ACC112 (cell line): Measurements from ENCODE around the gene TIGD2.
"Not testable (repeated sequence)": the region's sequence is repeated elsewhere in the genome, so short reads cannot be mapped to it uniquely, and the experiment has no call there.

Source experiments
- H2AFZ ChIP-seq: fragments of 200-600 bp; sonication (generic); one replicate; pipeline ENCODE4 v1.6.0; 2017; ENCODE audit warnings: antibody characterized with exemption, low read length; ENCODE audit not compliant: unreplicated experiment
- H3K27ac ChIP-seq: fragments of 200-600 bp; sonication (generic); 2 replicates; pipeline ENCODE4 v1.5.1; 2014; ENCODE audit warnings: low read depth, mild to moderate bottlenecking, antibody characterized with exemption, low read length, moderate library complexity
- H3K27me3 ChIP-seq: fragments of 200-600 bp; sonication (generic); 2 replicates; pipeline ENCODE4 v1.6.1; 2014; ENCODE audit warnings: mild to moderate bottlenecking, antibody characterized with exemption, low read length, moderate library complexity, mixed read lengths; ENCODE audit not compliant: insufficient read depth
- H3K36me3 ChIP-seq: fragments of 200-600 bp; sonication (generic); 2 replicates; pipeline ENCODE4 v1.6.1; 2016; ENCODE audit warnings: mild to moderate bottlenecking, antibody characterized with exemption, low read length, moderate library complexity, mixed read lengths; ENCODE audit not compliant: insufficient read depth
- H3K4me1 ChIP-seq: fragments of 200-600 bp; sonication (generic); one replicate; pipeline ENCODE4 v1.6.1; 2016; ENCODE audit warnings: low read length, mixed read lengths; ENCODE audit not compliant: insufficient read depth, unreplicated experiment, control insufficient read depth
- H3K4me3 ChIP-seq: fragments of 200-600 bp; sonication (generic); 2 replicates; pipeline ENCODE4 v1.5.1; 2014; ENCODE audit warnings: mild to moderate bottlenecking, low read depth, low read length
- H3K79me2 ChIP-seq: fragments of 200-600 bp; sonication (generic); one replicate; pipeline ENCODE4 v1.6.0; 2016; ENCODE audit warnings: low read length; ENCODE audit not compliant: control insufficient read depth, unreplicated experiment, insufficient read depth

The TIGD2 gene

DNA sequence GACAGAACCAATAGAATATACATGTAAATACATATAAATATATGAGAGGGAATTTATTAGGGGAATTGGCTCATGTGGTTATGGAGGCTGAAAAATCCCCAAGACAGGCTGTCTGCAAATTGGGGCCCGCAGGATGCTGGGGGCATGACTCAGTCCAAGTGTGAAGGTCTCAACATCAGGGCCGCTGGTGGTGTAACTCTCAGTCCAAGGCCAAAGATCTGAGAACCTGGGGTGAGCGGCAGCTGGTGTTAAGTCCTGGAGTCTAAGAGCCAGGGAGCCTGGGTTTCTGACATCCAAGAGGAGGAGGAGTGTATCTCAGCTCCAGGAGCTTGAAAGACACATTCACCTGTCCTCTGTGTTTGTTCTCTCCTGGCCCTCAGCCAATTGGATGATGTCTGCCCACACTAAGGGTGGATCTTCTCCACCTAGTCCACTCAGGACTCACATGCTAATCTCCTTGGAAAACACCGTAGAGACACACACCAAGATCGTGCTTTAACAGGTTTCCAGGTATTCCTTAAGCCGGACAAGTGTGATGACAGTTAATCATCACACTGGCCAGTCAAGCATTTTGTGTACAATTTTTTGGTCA is 28.9 kb downstream of the TIGD2 start:
- H3K27ac ChIP-seq, result no peak overlapping the region
- no peak overlapping the region for H2AFZ ChIP-seq
- H3K4me1 ChIP-seq, result peaks cover 16% of the 10 kb centered on the region
- no peaks in the 10 kb centered on the region for H3K36me3 ChIP-seq
- H3K27me3 ChIP-seq, result no peaks in the 10 kb centered on the region
- H3K4me3 ChIP-seq, result no peak overlapping the region
- H3K79me2 ChIP-seq, result no peaks in the 10 kb centered on the region

DNA sequence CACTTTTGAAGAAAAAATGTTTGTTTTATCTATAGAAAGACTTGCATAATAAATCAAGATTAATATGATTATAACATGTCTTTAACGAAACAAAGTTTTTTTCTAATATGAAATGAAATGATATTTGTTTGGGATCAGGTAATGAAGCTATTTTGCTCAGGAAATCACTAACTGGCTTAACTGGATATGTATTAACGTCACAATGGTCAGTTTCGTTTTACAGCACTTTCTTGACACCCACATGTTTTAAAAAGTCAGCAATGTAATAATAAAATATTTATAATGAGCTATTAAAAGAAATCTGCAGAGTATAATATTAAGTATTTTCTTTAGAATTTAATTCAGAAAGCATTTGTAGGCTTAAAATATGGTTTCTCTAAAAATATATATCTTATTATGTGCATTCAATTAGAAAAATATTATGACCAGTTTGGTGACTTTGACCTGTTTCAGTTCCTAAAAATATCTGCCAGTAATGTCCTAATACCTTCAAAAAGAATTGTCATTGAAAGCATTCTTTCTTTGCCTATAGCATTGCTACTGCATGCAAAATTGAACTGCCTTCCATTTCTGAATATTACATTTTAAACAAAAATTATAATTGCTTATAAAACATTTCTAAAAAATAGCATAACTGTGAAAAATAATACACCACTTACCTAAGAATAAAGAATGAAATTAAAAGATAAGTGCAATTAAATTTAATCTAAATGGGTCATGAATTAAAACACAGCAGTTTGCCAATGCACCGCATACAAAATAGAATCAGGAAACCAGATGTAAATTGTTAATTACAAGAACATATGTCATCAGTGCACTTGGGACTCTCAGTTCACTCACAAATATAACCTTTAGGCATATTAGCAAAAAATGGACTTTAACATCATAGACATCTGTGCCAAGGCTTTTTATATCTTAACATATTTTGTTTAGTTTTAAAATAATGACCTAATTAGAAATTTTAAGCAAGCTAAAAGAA is 31.6 kb downstream of the TIGD2 start:
- H3K4me3 ChIP-seq, result no peak overlapping the region
- H3K79me2 ChIP-seq, result no peaks in the 10 kb centered on the region
- H3K27me3 ChIP-seq, result no peaks in the 10 kb centered on the region
- no peaks in the 10 kb centered on the region for H3K36me3 ChIP-seq
- H3K4me1 ChIP-seq, result no peaks in the 10 kb centered on the region
- no peak overlapping the region for H2AFZ ChIP-seq
- H3K27ac ChIP-seq, result no peak overlapping the region

DNA sequence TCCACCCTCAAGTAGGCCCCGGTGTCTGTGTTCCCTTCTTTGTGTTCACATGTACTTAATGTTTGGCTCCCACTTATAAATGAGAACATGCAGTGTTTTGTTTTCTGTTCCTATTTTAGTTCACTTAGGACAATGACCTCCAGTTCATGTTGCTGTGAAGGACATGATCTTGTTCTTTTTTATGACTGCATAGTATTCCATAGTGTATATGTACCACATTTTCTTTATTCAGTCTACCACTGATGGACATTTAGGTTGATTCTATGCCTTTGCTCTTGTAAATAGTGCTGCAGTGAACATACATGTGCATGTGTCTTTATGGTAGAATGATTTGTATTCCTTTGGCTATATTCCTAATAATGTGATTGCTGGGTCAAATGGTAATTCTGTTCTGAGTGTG is 33.3 kb downstream of the TIGD2 start:
- not testable (repeated sequence) for H3K27ac ChIP-seq, H3K36me3 ChIP-seq, H2AFZ ChIP-seq, H3K27me3 ChIP-seq, H3K4me3 ChIP-seq, H3K4me1 ChIP-seq, H3K79me2 ChIP-seq

DNA sequence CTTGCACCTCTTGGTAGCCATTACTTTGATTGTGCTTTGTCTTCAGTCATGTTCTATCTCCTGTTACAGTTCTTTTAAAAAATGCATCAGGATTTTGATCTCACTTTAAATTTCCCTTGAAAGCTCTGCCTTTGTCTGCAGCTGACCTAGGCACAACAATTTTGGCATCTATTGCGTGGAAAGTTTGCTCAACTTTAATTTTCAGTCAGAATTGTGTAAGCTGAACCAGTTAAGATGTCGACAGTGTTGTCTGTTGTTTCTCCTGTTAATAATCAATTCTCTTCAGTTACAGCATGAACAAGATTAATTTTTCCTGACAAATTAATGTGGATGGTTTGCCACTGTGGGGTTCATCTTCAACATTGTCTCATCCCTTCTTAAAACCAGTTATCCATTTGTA is 34.9 kb downstream of the TIGD2 start:
- Histone ChIP-seq H3K4me3 (no peak overlapping the region), H3K27me3 (no peaks in the 10 kb centered on the region), H3K79me2 (no peaks in the 10 kb centered on the region)

DNA sequence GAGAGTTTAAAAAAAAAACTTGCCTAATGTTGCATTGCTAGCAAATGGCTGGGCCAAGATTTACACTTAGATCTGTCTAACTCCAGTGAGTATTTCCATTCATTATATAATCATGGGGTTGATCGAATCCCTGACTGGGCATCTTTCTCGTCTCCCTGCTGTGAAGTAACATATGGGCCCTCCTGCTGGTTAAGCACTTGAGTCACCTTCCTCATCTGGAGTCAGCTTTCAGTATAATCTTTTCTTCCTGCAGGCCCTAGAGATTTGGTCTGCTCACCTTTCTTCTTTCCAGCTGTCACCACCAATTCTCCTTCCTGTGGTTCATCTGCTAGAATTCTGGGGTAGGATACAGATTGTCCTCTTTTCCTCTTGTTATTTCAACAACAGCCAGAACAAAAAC is 41.6 kb downstream of the TIGD2 start:
- Histone ChIP-seq H2AFZ (no peak overlapping the region), H3K4me1 (no peaks in the 10 kb centered on the region), H3K4me3 (no peak overlapping the region), H3K36me3 (no peaks in the 10 kb centered on the region), H3K27me3 (no peaks in the 10 kb centered on the region), H3K79me2 (no peaks in the 10 kb centered on the region), H3K27ac (no peak overlapping the region)

More for the DNA sequence above, 34.9 kb downstream of the TIGD2 start:
- no peaks in the 10 kb centered on the region for H3K36me3 ChIP-seq
- H3K4me1 ChIP-seq, result no peaks in the 10 kb centered on the region
- H3K27ac ChIP-seq, result no peak overlapping the region
- no peak overlapping the region for H2AFZ ChIP-seq

DNA sequence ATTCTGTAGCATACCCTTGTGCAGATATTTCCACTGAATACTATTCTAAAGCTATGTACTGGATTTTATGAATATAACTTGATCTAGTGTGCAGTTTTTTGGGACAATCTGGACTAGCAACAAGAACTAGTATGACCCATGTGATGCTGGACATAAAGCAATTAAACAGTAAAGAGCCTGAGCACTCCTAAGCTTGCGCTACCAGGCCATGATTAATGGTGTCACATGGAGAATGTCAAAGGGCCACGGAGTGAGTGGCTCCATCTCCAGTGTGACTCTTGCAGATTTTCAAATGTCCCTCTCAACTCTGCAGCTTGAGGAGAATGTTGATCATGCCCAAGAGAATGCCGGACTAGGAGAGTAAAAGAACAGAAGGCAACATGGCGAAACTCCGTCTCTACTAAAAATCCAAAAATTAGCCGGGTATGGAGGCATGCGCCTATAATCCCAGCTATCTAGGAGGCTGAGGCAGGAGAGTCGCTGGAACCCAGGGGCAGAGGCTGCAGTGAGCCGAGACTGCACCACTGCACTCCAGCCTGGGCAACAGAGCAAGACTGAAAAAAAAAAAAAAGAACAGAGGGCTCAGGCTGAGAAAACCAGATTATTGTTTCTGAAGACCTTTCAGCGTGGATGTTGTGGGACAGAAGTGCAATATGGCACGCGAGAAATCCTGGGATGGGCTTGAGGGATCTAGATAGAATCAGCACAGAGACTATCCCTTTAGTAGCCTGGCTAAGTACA is 45.0 kb downstream of the TIGD2 start:
- Histone ChIP-seq H2AFZ (no peak overlapping the region), H3K79me2 (no peaks in the 10 kb centered on the region), H3K4me3 (no peak overlapping the region)

DNA sequence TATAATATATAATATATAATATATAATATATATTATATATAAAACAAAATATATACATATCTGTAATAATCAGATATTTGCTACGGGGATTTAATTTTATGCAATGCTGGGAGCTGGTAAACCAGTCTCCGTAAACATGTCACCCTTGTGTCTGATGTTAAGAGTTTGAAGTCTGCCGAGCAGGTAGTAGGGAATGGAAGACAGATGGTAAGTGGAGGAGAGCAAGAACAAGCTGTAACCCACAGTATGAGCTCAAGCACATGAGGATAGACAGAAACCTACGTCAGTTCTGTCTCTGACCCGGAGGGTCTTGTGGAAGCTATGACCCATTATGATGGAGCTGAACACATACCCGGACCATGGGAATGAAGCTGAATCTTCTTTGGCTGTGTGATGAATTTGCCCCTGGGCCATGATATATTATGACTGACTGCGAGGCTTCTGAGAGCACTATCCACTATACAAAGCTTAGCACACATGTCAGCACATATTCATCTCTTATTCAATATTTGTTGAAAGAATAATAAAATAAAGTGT is 46.2 kb downstream of the TIGD2 start:
- H2AFZ ChIP-seq, result peak overlapping the region; percentile 7
- peaks cover 4% of the 10 kb centered on the region for H3K4me1 ChIP-seq
- H3K27me3 ChIP-seq, result no peaks in the 10 kb centered on the region

More for the DNA sequence above, 45.0 kb downstream of the TIGD2 start:
- Histone ChIP-seq H3K36me3 (no peaks in the 10 kb centered on the region), H3K27me3 (no peaks in the 10 kb centered on the region), H3K4me1 (peaks cover 4% of the 10 kb centered on the region), H3K27ac (no peak overlapping the region)

DNA sequence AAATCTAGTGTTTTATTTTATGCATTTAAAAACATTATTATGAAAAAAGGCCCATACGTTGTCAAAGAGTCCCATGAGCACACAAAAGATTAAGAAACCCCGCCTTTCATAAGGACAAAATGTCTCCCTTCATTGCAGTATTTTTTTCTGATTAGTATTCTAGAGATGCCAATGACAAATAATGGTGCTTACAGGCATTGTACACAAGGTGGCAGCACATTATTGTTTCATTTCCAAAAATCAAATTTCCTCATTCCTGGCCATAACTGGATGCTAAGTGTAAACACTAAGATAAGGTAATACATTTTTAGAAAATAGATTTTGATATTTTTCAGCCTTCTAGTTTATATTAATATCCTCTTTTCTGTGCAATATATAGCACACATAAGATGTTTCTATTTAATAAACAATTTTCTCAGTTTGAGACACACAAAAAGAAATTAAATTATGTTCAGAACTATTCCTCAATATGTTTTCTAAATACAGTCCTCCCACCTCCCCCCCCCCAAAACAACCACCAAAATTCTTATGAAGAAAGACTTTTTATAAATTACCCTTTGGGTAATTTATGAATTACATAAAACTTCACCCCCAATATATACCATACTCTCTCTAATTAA is 47.7 kb downstream of the TIGD2 start:
- H3K27ac ChIP-seq, result no peak overlapping the region
- H3K36me3 ChIP-seq, result no peaks in the 10 kb centered on the region
- no peak overlapping the region for H3K4me3 ChIP-seq
- no peaks in the 10 kb centered on the region for H3K27me3 ChIP-seq
- H2AFZ ChIP-seq, result peak overlapping the region; percentile 97
- peaks cover 4% of the 10 kb centered on the region for H3K4me1 ChIP-seq
- no peaks in the 10 kb centered on the region for H3K79me2 ChIP-seq

More for the DNA sequence above, 46.2 kb downstream of the TIGD2 start:
- no peaks in the 10 kb centered on the region for H3K36me3 ChIP-seq
- H3K27ac ChIP-seq, result no peak overlapping the region
- H3K4me3 ChIP-seq, result no peak overlapping the region
- no peaks in the 10 kb centered on the region for H3K79me2 ChIP-seq

DNA sequence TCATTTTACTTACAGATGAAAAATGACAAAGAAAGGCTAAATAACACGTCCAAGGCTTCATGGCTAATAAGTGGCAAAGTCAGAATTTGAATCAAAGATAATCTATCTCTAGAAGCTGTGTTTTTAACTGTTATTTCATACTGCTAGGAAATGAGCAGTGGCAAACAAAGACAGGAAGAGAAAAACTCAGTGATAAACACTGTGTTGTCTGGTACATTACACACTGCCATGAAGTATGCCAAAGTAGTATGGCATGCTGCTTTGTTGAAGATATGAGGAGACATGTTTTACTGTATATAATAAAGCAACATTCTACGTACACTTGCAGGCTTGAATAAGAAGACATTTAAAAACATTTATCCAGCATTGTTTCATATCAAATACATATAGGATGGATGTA is 49.5 kb downstream of the TIGD2 start:
- no peaks in the 10 kb centered on the region for H3K36me3 ChIP-seq
- no peak overlapping the region for H2AFZ ChIP-seq
- H3K4me1 ChIP-seq, result peaks cover 4% of the 10 kb centered on the region
- no peaks in the 10 kb centered on the region for H3K79me2 ChIP-seq
- H3K27me3 ChIP-seq, result peaks cover 5% of the 10 kb centered on the region; the same call in 1 of the 2 replicates
- no peak overlapping the region for H3K27ac ChIP-seq
- no peak overlapping the region for H3K4me3 ChIP-seq

DNA sequence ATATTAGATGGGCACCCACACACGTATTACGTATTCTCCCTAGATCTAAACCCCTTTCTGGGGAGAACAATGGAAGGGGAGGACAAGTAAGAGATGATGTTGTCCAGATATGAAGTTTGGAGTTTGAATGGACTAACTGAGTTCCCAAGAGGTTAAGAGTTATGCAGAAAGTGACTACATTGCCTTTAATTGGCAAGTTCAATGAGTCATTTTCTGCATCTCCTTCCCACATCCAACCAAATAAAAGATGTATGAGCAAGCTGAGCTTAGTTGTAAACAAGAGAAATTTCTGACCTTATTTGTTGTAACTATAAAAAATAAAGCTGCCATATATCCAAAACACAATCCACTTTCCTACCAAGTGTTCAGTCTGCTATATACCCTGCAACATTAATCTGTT is 50.5 kb downstream of the TIGD2 start:
- Histone ChIP-seq H3K27ac (no peak overlapping the region), H3K36me3 (no peaks in the 10 kb centered on the region), H3K4me1 (peaks cover 4% of the 10 kb centered on the region), H2AFZ (no peak overlapping the region), H3K79me2 (no peaks in the 10 kb centered on the region), H3K27me3 (peaks cover 14% of the 10 kb centered on the region), H3K4me3 (no peak overlapping the region)
